A673 (cell line): ENCODE measurements around the gene ANKRD17.

Experiments
- EZH2 ChIP-seq: fragments of 200-600 bp; sonication (generic); IDR thresholded peaks from 2 replicates; pipeline ENCODE4 v1.6.1; 2017; ENCODE audit warnings: borderline replicate concordance, low read depth, mild to moderate bottlenecking, mixed read lengths, antibody characterized with exemption, low read length; ENCODE audit not compliant: poor library complexity, severe bottlenecking
- TF ChIP-seq, protein P1 (sequence below): fragments of 300-800, 200-600 bp; sonication (generic); conservative IDR thresholded peaks from 2 replicates; pipeline ENCODE4 v1.5.1; 2017; ENCODE audit warnings: low read depth, mild to moderate bottlenecking, antibody characterized with exemption, low read length, moderate library complexity, mixed read lengths

DNA sequence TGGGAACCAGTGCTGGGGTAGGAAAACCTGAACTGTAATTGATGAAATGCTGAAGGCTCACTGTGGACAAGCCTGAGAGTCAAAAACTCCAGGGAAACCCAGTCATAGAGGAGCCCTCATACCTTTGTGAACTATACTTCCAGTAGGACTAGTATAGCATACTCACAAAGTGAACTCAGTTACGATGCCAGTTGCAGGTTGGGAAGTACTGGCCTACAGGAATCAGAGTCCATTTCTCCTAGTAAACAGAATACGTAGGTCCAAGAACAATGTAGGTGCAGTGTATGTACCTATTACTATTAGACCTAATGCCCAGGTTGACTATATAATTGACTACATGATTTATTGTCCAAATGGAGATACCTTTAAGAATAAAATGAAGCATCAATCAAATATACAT lies 8.5 kb upstream of the ANKRD17 start:
- TF ChIP-seq, protein P1, sequence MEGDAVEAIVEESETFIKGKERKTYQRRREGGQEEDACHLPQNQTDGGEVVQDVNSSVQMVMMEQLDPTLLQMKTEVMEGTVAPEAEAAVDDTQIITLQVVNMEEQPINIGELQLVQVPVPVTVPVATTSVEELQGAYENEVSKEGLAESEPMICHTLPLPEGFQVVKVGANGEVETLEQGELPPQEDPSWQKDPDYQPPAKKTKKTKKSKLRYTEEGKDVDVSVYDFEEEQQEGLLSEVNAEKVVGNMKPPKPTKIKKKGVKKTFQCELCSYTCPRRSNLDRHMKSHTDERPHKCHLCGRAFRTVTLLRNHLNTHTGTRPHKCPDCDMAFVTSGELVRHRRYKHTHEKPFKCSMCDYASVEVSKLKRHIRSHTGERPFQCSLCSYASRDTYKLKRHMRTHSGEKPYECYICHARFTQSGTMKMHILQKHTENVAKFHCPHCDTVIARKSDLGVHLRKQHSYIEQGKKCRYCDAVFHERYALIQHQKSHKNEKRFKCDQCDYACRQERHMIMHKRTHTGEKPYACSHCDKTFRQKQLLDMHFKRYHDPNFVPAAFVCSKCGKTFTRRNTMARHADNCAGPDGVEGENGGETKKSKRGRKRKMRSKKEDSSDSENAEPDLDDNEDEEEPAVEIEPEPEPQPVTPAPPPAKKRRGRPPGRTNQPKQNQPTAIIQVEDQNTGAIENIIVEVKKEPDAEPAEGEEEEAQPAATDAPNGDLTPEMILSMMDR = no peak
- no peak for TF ChIP-seq EZH2
